ENCODE results near the gene KANSL2.

KANSL2 gene

DNA sequence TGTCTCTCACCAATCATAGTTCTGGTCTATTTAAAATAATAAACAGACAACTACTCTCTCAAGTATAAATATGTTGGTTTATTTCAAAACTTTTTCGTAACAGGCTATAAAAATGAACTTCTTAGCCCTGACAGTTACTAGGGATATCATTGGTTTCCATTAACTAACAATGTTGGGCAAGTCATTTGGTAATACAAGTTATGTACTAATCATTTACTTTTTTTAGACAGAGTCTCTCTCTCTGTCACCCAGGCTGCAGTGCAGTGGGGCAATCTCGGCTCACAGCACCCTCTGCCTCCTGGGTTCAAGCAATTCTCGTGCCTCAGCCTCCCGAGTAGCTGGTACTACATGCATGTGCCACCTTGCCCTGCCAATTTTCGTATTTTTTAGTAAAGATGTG lies 14.6 kb upstream of the KANSL2 start:
- Histone ChIP-seq H2AFZ (ENCODE audit: low read depth) (no peak overlapping the region), H3K79me2 (ENCODE audit: insufficient read depth, low read depth) (0 out of 2 replicates have a peak, but pooled peaks cover 17% of the 10 kb centered on the region), H3K27me3 (ENCODE audit: insufficient read depth, low read depth) (no peaks in the 10 kb centered on the region), H3K4me2 (no peak overlapping the region), H3K36me3 (ENCODE audit: insufficient read depth) (peaks cover 35% of the 10 kb centered on the region; the same call in 1 of the 2 replicates), H3K4me1 (ENCODE audit: low read depth, poor library complexity, severe bottlenecking) (peaks cover 10% of the 10 kb centered on the region), H3K9ac (no peak overlapping the region), H3K4me3 (IDR thresholded peaks at IDR 0.05; ENCODE audit: insufficient read depth, low read depth, low read length) (no peak overlapping the region), H3K27ac (no peak overlapping the region), H4K20me1 (ENCODE audit: insufficient read depth) (no peaks in the 10 kb centered on the region; the same call in 1 of the 2 replicates)
- TF ChIP-seq, protein P1, sequence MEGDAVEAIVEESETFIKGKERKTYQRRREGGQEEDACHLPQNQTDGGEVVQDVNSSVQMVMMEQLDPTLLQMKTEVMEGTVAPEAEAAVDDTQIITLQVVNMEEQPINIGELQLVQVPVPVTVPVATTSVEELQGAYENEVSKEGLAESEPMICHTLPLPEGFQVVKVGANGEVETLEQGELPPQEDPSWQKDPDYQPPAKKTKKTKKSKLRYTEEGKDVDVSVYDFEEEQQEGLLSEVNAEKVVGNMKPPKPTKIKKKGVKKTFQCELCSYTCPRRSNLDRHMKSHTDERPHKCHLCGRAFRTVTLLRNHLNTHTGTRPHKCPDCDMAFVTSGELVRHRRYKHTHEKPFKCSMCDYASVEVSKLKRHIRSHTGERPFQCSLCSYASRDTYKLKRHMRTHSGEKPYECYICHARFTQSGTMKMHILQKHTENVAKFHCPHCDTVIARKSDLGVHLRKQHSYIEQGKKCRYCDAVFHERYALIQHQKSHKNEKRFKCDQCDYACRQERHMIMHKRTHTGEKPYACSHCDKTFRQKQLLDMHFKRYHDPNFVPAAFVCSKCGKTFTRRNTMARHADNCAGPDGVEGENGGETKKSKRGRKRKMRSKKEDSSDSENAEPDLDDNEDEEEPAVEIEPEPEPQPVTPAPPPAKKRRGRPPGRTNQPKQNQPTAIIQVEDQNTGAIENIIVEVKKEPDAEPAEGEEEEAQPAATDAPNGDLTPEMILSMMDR (conservative IDR thresholded peaks at IDR 0.05; ENCODE audit: low read depth, low read length) = no peak

- Histone ChIP-seq H3K79me2 (ENCODE audit: insufficient read depth, low read depth) (0 out of 2 replicates have a peak, but pooled peaks cover 17% of the 10 kb centered on the region), H4K20me1 (ENCODE audit: insufficient read depth) (no peaks in the 10 kb centered on the region; the same call in 1 of the 2 replicates), H3K9ac (no peak overlapping the region), H3K4me3 (IDR thresholded peaks at IDR 0.05; ENCODE audit: insufficient read depth, low read depth, low read length) (no peak overlapping the region), H3K27ac (no peak overlapping the region), H3K4me1 (ENCODE audit: low read depth, poor library complexity, severe bottlenecking) (peaks cover 10% of the 10 kb centered on the region), H3K27me3 (ENCODE audit: insufficient read depth, low read depth) (no peaks in the 10 kb centered on the region), H3K4me2 (no peak overlapping the region), H3K36me3 (ENCODE audit: insufficient read depth) (peaks cover 35% of the 10 kb centered on the region; the same call in 1 of the 2 replicates), H2AFZ (ENCODE audit: low read depth) (no peak overlapping the region)
- TF ChIP-seq, protein P1 (conservative IDR thresholded peaks at IDR 0.05; ENCODE audit: low read depth, low read length) = no peak
These were observed 13.8 kb upstream of the KANSL2 start for GRCh38 chr12:48695859-48696258.

GRCh38 chr12:48694038-48694437 lies 12.0 kb upstream of the KANSL2 start:
- TF ChIP-seq, protein P1 (conservative IDR thresholded peaks at IDR 0.05; ENCODE audit: low read depth, low read length) = no peak
- no peak overlapping the region for H2AFZ ChIP-seq (ENCODE audit: low read depth)
- H3K36me3 ChIP-seq (ENCODE audit: insufficient read depth) = peaks cover 29% of the 10 kb centered on the region; the same call in 1 of the 2 replicates
- H3K4me2 ChIP-seq = no peak overlapping the region
- peaks cover 1% of the 10 kb centered on the region for H3K4me1 ChIP-seq (ENCODE audit: low read depth, poor library complexity, severe bottlenecking)
- no peak overlapping the region for H3K4me3 ChIP-seq (IDR thresholded peaks at IDR 0.05; ENCODE audit: insufficient read depth, low read depth, low read length)
- H3K9ac ChIP-seq = no peak overlapping the region
- no peaks in the 10 kb centered on the region; the same call in 1 of the 2 replicates for H4K20me1 ChIP-seq (ENCODE audit: insufficient read depth)
- H3K79me2 ChIP-seq (ENCODE audit: insufficient read depth, low read depth) = 0 out of 2 replicates have a peak, but pooled peaks cover 16% of the 10 kb centered on the region
- no peak overlapping the region for H3K27ac ChIP-seq
- H3K27me3 ChIP-seq (ENCODE audit: insufficient read depth, low read depth) = no peaks in the 10 kb centered on the region

DNA sequence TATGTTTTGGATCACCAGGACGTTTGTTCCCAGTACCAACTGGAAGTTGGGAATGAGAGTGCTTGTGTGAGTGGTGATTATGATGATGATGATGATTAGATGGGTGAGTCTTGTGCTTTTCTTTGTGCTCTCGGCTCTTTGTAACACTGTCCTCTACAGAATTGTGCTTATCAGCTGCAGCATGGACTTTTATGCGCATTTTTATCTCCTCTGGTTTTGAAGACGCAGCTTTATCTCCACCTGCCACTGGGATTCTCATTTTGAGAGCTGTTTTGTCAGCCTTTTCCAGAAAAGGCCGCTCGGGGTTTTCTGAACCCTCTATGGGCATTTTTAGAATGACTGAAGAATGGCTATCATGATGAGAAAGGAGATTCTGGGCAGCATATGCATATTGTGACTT lies 11.5 kb upstream of the KANSL2 start:
- Histone ChIP-seq H3K4me1 (ENCODE audit: low read depth, poor library complexity, severe bottlenecking) (no peaks in the 10 kb centered on the region), H3K79me2 (ENCODE audit: insufficient read depth, low read depth) (0 out of 2 replicates have a peak, but pooled peaks cover 12% of the 10 kb centered on the region), H3K27ac (no peak overlapping the region), H2AFZ (ENCODE audit: low read depth) (no peak overlapping the region), H3K4me2 (no peak overlapping the region), H3K9ac (no peak overlapping the region), H3K27me3 (ENCODE audit: insufficient read depth, low read depth) (no peaks in the 10 kb centered on the region), H4K20me1 (ENCODE audit: insufficient read depth) (no peaks in the 10 kb centered on the region; the same call in 1 of the 2 replicates), H3K4me3 (IDR thresholded peaks at IDR 0.05; ENCODE audit: insufficient read depth, low read depth, low read length) (no peak overlapping the region), H3K36me3 (ENCODE audit: insufficient read depth) (peaks cover 24% of the 10 kb centered on the region; the same call in 1 of the 2 replicates)
- TF ChIP-seq, protein P1 (conservative IDR thresholded peaks at IDR 0.05; ENCODE audit: low read depth, low read length) = no peak

Data from KMS-11 (cell line).